ENCODE data around the gene COL13A1. TPM values are rescaled to one million over a fixed set of nuclear protein-coding genes. Genes with fewer than 3 reads are reported as not detected.

COL13A1 gene
- total RNA-seq, 1 donor from 2014 or later = 29.2 TPM

DNA sequence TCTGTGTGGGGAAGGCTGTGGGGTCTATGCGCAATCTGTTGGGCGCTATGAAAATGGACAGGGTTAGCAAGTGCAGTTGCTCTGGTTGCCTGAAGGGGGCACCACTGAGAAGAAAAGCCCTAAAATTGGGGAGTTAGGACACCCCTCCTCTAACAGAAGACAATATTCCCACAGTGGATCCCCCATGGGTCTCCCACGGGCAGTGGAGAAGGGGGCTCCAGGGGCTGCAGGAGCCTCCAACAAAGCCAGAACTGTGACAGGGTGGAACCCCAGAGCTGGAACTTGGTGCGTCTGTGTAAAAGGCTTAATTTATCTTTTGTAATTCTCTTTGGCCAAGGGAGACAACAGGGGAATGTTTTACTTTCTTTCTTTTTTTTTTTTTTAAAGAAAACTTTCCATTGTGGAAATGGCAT lies 12.5 kb upstream of the COL13A1 start:
- Mint-ChIP-seq H3K4me1 (ENCODE audit: unreplicated experiment) (peaks cover 61% of the 10 kb centered on the region), H3K4me3 (ENCODE audit: unreplicated experiment) (no peak overlapping the region), H3K36me3 (ENCODE audit: unreplicated experiment) (no peaks in the 10 kb centered on the region), H3K27ac (ENCODE audit: unreplicated experiment) (peak overlapping the region; percentile 91), H3K9me3 (ENCODE audit: unreplicated experiment) (no peaks in the 10 kb centered on the region), H3K27me3 (ENCODE audit: unreplicated experiment) (no peaks in the 10 kb centered on the region)
- DNase-seq (ENCODE audit: extremely low spot score, unreplicated experiment) = no peak
- TF ChIP-seq, protein P1, sequence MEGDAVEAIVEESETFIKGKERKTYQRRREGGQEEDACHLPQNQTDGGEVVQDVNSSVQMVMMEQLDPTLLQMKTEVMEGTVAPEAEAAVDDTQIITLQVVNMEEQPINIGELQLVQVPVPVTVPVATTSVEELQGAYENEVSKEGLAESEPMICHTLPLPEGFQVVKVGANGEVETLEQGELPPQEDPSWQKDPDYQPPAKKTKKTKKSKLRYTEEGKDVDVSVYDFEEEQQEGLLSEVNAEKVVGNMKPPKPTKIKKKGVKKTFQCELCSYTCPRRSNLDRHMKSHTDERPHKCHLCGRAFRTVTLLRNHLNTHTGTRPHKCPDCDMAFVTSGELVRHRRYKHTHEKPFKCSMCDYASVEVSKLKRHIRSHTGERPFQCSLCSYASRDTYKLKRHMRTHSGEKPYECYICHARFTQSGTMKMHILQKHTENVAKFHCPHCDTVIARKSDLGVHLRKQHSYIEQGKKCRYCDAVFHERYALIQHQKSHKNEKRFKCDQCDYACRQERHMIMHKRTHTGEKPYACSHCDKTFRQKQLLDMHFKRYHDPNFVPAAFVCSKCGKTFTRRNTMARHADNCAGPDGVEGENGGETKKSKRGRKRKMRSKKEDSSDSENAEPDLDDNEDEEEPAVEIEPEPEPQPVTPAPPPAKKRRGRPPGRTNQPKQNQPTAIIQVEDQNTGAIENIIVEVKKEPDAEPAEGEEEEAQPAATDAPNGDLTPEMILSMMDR (IDR thresholded peaks at IDR 0.05) = peak; percentile 88

DNA sequence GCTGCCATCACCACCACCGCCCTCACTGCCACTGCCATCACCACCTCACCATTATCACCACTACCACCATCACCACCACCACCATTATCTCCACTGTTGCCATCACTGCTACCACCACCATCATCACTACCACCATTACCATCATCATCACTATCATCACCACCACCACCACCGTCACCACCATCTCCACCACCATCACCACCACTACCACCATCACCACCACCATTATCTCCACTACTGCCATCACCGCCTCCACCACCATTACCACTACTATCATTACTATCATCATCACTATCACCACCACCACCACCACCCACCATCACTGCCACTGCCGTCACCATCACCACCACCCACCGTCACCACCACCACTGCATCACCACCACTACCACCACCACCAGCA lies 9.9 kb upstream of the COL13A1 start:
- Mint-ChIP-seq H3K27ac (ENCODE audit: unreplicated experiment) (no peak overlapping the region), H3K36me3 (ENCODE audit: unreplicated experiment) (no peaks in the 10 kb centered on the region), H3K4me1 (ENCODE audit: unreplicated experiment) (peaks cover 51% of the 10 kb centered on the region), H3K9me3 (ENCODE audit: unreplicated experiment) (peaks cover 6% of the 10 kb centered on the region), H3K27me3 (ENCODE audit: unreplicated experiment) (no peaks in the 10 kb centered on the region), H3K4me3 (ENCODE audit: unreplicated experiment) (no peak overlapping the region)
- no peak for DNase-seq (ENCODE audit: extremely low spot score, unreplicated experiment)
- TF ChIP-seq, protein P1 (IDR thresholded peaks at IDR 0.05) = no peak

DNA sequence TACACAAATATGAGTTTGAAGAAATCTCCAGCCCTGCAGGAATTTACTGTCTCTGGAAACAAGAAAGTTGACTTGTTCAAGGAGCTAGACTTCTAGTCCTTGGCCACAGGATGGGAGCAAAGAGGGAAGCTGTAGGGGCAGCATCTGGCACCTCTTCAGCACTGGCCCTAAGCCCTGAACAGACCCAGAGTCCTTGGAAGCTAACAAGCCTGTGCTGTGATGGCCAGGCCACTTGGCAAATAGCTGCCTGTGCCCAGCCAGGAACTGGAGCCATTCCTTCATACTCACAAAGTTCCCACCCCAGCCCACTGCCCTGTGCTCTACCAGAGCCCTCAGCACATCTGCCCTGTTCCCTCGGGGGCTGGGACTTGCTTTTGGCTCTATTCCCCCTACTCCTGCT lies 9.4 kb upstream of the COL13A1 start:
- H3K36me3 Mint-ChIP-seq (ENCODE audit: unreplicated experiment) = no peaks in the 10 kb centered on the region
- H3K27ac Mint-ChIP-seq (ENCODE audit: unreplicated experiment) = no peak overlapping the region
- no peak for DNase-seq (ENCODE audit: extremely low spot score, unreplicated experiment)
- no peak overlapping the region for H3K4me3 Mint-ChIP-seq (ENCODE audit: unreplicated experiment)
- TF ChIP-seq, protein P1 (IDR thresholded peaks at IDR 0.05) = no peak
- H3K9me3 Mint-ChIP-seq (ENCODE audit: unreplicated experiment) = peaks cover 6% of the 10 kb centered on the region
- H3K27me3 Mint-ChIP-seq (ENCODE audit: unreplicated experiment) = no peaks in the 10 kb centered on the region
- H3K4me1 Mint-ChIP-seq (ENCODE audit: unreplicated experiment) = peaks cover 46% of the 10 kb centered on the region

DNA sequence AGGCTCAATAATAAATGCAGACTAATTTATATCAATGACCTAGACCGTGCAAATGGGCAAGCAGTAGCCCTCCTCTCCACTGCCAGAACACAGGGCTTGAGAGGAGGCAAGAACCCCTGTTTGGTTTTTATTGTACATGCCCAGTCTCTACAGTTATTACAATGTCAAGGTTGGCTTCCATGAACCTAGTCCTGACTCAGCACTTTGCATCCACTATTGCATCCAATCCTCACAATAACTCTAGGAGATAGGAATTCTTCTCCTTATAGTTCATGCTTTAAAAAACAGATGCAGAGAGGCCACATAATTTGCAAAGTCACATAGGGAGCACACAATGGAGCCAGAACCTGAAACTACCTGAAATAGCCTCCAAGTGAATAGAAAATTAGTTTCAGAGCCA lies 7.0 kb upstream of the COL13A1 start:
- peaks cover 6% of the 10 kb centered on the region for H3K9me3 Mint-ChIP-seq (ENCODE audit: unreplicated experiment)
- no peaks in the 10 kb centered on the region for H3K36me3 Mint-ChIP-seq (ENCODE audit: unreplicated experiment)
- H3K4me1 Mint-ChIP-seq (ENCODE audit: unreplicated experiment) = peaks cover 43% of the 10 kb centered on the region
- H3K27ac Mint-ChIP-seq (ENCODE audit: unreplicated experiment) = no peak overlapping the region
- H3K4me3 Mint-ChIP-seq (ENCODE audit: unreplicated experiment) = no peak overlapping the region
- no peak for DNase-seq (ENCODE audit: extremely low spot score, unreplicated experiment)
- TF ChIP-seq, protein P1 (IDR thresholded peaks at IDR 0.05) = no peak
- H3K27me3 Mint-ChIP-seq (ENCODE audit: unreplicated experiment) = no peaks in the 10 kb centered on the region

DNA sequence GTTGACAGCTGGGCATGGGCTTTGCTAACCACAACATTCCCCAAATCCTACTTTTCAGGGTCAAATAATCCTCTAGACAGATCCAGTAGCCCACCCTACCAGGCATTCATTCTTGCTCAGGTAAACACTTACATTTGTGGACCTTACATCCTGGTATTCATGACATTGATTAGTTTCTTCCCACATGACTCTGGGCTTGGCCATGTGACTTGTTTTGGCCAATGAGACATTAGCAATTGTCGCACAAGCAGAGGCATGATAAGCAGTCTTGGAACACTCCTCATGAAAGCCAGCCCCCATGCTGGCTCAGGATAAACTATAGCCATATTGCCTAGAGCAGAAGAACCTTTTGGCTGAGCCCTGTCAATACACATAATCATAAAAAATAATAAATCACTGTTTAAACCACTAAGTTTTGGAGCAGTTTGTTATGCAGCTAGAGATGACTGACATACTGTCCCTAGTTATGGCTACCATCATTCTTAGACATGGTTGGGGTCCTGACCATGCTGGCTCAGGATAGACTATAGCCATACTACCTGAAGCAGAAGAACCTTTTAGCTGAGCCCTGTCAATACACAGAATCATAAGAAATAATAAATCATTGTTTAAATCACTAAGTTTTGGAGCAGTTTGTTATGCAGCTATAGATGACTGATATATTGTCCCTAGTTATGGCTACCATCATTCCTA lies 6.3 kb upstream of the COL13A1 start:
- no peak for DNase-seq (ENCODE audit: extremely low spot score, unreplicated experiment)
- Mint-ChIP-seq H3K4me1 (ENCODE audit: unreplicated experiment) (peaks cover 39% of the 10 kb centered on the region), H3K9me3 (ENCODE audit: unreplicated experiment) (peaks cover 6% of the 10 kb centered on the region), H3K36me3 (ENCODE audit: unreplicated experiment) (no peaks in the 10 kb centered on the region), H3K27ac (ENCODE audit: unreplicated experiment) (no peak overlapping the region), H3K4me3 (ENCODE audit: unreplicated experiment) (no peak overlapping the region), H3K27me3 (ENCODE audit: unreplicated experiment) (no peaks in the 10 kb centered on the region)
- TF ChIP-seq, protein P1 (IDR thresholded peaks at IDR 0.05) = no peak

Data from osteocyte (in vitro differentiated cells).